OCI-LY7 (cell line): ENCODE results near the gene KDM8. TPM values are rescaled to one million over a fixed set of nuclear protein-coding genes. Genes with fewer than 3 reads are reported as not detected.
"Not testable (repeated sequence)": the region's sequence is repeated elsewhere in the genome, so short reads cannot be mapped to it uniquely, and the experiment has no call there.

Experiments used
- BruUV-seq: library from RNA; stranded (reverse); fragments of 400-500 nt; replicated peaks from 2 replicates; lab custom pipeline; 2021; lab: Mats Ljungman, UMichigan
- CTCF ChIA-PET: fragments of 300-600 bp; sonication (Branson Sonifier 250); formaldehyde crosslinking; loops from one replicate; lab custom pipeline; 2022; ENCODE audit warnings: antibody characterized with exemption; ENCODE audit not compliant: unreplicated experiment; lab: Charles Lee
- POLR2A ChIA-PET: fragments of 300-600 bp; sonication (Branson Sonifier 250); formaldehyde crosslinking; loops from one replicate; lab custom pipeline; 2022; ENCODE audit warnings: antibody characterized with exemption; lab: Charles Lee
- DNase-seq: peaks from one replicate; pipeline ENCODE4 v3.0.0-alpha.2; 2015; ENCODE audit warnings: low spot score
- H2AFZ ChIP-seq: fragments of 200-600 bp; sonication (generic), shearing (Covaris generic); 2 replicates; pipeline ENCODE4 v1.6.1; 2014; ENCODE audit warnings: mild to moderate bottlenecking, antibody characterized with exemption, low read length, moderate library complexity
- H3K27ac ChIP-seq: fragments of 200-600 bp; sonication (generic); 2 replicates; pipeline ENCODE4 v1.5.1; 2014; ENCODE audit warnings: mixed run types, low read depth, mild to moderate bottlenecking, moderate library complexity, low read length, inconsistent platforms; ENCODE audit not compliant: poor library complexity, severe bottlenecking
- H3K36me3 ChIP-seq: fragments of 200-600 bp; sonication (generic); 2 replicates; pipeline ENCODE4 v1.6.1; 2014; ENCODE audit warnings: mild to moderate bottlenecking, antibody characterized with exemption, low read length, moderate library complexity, mixed read lengths; ENCODE audit not compliant: insufficient read depth
- H3K4me1 ChIP-seq: fragments of 200-600 bp; sonication (generic); 2 replicates; pipeline ENCODE4 v1.5.1; 2014; ENCODE audit warnings: mild to moderate bottlenecking, low read length; ENCODE audit not compliant: insufficient read depth, poor library complexity, severe bottlenecking
- H3K4me2 ChIP-seq: fragments of 200-600 bp; sonication (generic); 2 replicates; pipeline ENCODE4 v1.6.1; 2014; ENCODE audit warnings: mild to moderate bottlenecking, low read length
- H3K4me3 ChIP-seq: fragments of 200-600 bp; sonication (generic); 2 replicates; pipeline ENCODE4 v1.5.1; 2014; ENCODE audit warnings: mild to moderate bottlenecking, low read depth, low read length; ENCODE audit not compliant: poor library complexity, severe bottlenecking
- H3K79me2 ChIP-seq: fragments of 200-600 bp; sonication (generic); 2 replicates; pipeline ENCODE4 v1.6.1; 2016; ENCODE audit warnings: low read depth, mild to moderate bottlenecking, low read length, moderate library complexity, mixed read lengths; ENCODE audit not compliant: insufficient read depth
- H3K9me2 ChIP-seq: fragments of 200-600 bp; sonication (generic); 2 replicates; pipeline ENCODE4 v1.6.1; 2016; ENCODE audit warnings: mild to moderate bottlenecking, low read length, mixed read lengths; ENCODE audit not compliant: insufficient read depth
- H3K9me3 ChIP-seq: fragments of 200-600 bp; sonication (generic); 2 replicates; pipeline ENCODE4 v1.6.1; 2014; ENCODE audit warnings: mild to moderate bottlenecking, mixed run types, low read length, mixed read lengths
- H4K20me1 ChIP-seq: fragments of 200-600 bp; sonication (generic); 2 replicates; pipeline ENCODE4 v1.6.1; 2014; ENCODE audit warnings: mild to moderate bottlenecking, antibody characterized with exemption, low read length, moderate library complexity, mixed read lengths; ENCODE audit not compliant: insufficient read depth
- CTCF ChIP-seq: fragments of 200-600 bp; sonication (generic); conservative IDR thresholded peaks from 2 replicates; pipeline ENCODE4 v1.5.1; 2014; ENCODE audit warnings: mild to moderate bottlenecking, antibody characterized with exemption, low read length, moderate library complexity, mixed read lengths
- EZH2phosphoT487 ChIP-seq: fragments of 200-600 bp; sonication (generic); IDR thresholded peaks from 2 replicates; pipeline ENCODE4 v1.6.1; 2018; ENCODE audit warnings: low read depth, borderline replicate concordance, mild to moderate bottlenecking, mixed run types, antibody characterized with exemption, low read length, moderate library complexity, mixed read lengths
- intact Hi-C: fragments of 100-400 bp; cut with micrococcal nuclease; formaldehyde crosslinking; loops from one replicate; pipeline ENCODE4 v1.10.0; 2022; ENCODE audit not compliant: unreplicated experiment
- total RNA-seq, 2 experiments: library from RNA; depleted of rRNA in 1 of 2; stranded (reverse); fragments of >200 nt in 1 of 2; shearing (Covaris generic) in 1 of 2; gene quantifications; 2 replicates each; pipeline ENCODE4 v1.2.3, GENCODE V29; 2014 to 2022

The KDM8 gene
- total RNA-seq, 2 experiments from 2014 or later, result 14.2 to 14.5 TPM

GRCh38 chr16:27204312-27204915 is 1.1 kb downstream of the KDM8 start:
- Histone ChIP-seq H3K79me2 (peaks cover 12% of the 10 kb centered on the region; the same call in 1 of the 2 replicates), H3K9me3 (no peaks in the 10 kb centered on the region), H3K4me2 (peak overlapping the region; percentile 99), H3K36me3 (no peaks in the 10 kb centered on the region), H4K20me1 (no peaks in the 10 kb centered on the region), H3K4me3 (peak overlapping the region; percentile 81), H3K27ac (peak overlapping the region; percentile 89), H3K9me2 (no peaks in the 10 kb centered on the region), H3K4me1 (peaks cover 54% of the 10 kb centered on the region), H2AFZ (peak overlapping the region; percentile 21; the same call in 1 of the 2 replicates)
- CTCF ChIA-PET, result interaction anchor here (0.9 to 2.2 kb wide), 3 partner anchors 21 to 164 kb away, joined by 3 to 8 read pairs (median 7); no protein-coding TSS in a partner anchor
- TSS peak; percentile 72 for BruUV-seq
- DNase-seq, result peak; percentile 49
- TF ChIP-seq EZH2phosphoT487, result no peak
- no peak for TF ChIP-seq CTCF
- POLR2A ChIA-PET, result interaction anchor here (0.5 to 2.8 kb wide), 15 partner anchors 8 to 200 kb away, joined by 3 to 15 read pairs (median 5); no protein-coding TSS in a partner anchor
- intact Hi-C loops, result no loop called here

- H3K4me2 ChIP-seq, result peak overlapping the region; percentile 99
- TF ChIP-seq EZH2phosphoT487, result no peak
- TF ChIP-seq CTCF, result no peak
- peak overlapping the region; percentile 89 for H3K27ac ChIP-seq
- ChIA-PET CTCF (interaction anchor here (0.6 to 2.2 kb wide), 2 partner anchors 32 to 163 kb away, joined by 3 to 8 read pairs; no protein-coding TSS in a partner anchor), POLR2A (interaction anchor here (0.6 to 2.8 kb wide), 3 partner anchors 13 to 221 kb away, joined by 3 to 15 read pairs (median 6); no protein-coding TSS in a partner anchor)
- intact Hi-C loops, result no loop called here
- H3K4me1 ChIP-seq, result peaks cover 45% of the 10 kb centered on the region
- BruUV-seq, result no TSS peak
- peak overlapping the region; percentile 81 for H3K4me3 ChIP-seq
- H2AFZ ChIP-seq, result peak overlapping the region; percentile 10; the same call in 1 of the 2 replicates
- H3K36me3 ChIP-seq, result peaks cover 5% of the 10 kb centered on the region
- DNase-seq, result peak; percentile 65
- no peaks in the 10 kb centered on the region for H3K9me2 ChIP-seq
- no peaks in the 10 kb centered on the region for H3K9me3 ChIP-seq
- peaks cover 12% of the 10 kb centered on the region; the same call in 1 of the 2 replicates for H3K79me2 ChIP-seq
- no peaks in the 10 kb centered on the region for H4K20me1 ChIP-seq
Observed at GRCh38 chr16:27205423-27206065, 2.2 kb downstream of the KDM8 start.

- CTCF ChIA-PET, DNase-seq, H3K36me3 ChIP-seq, POLR2A ChIA-PET, BruUV-seq, H2AFZ ChIP-seq, H3K9me3 ChIP-seq, H3K4me2 ChIP-seq, H3K4me3 ChIP-seq, H3K9me2 ChIP-seq, H4K20me1 ChIP-seq, intact Hi-C loops, H3K27ac ChIP-seq: not testable (repeated sequence)
- H3K79me2 ChIP-seq, result peaks cover 12% of the 10 kb centered on the region; the same call in 1 of the 2 replicates
- peaks cover 40% of the 10 kb centered on the region for H3K4me1 ChIP-seq
Observed at GRCh38 chr16:27207121-27207520, 3.8 kb downstream of the KDM8 start.
